HG02763 (cell line): ENCODE data around the gene EXD3.
"Not testable (repeated sequence)": the region's sequence is repeated elsewhere in the genome, so short reads cannot be mapped to it uniquely, and the experiment has no call there.

ENCODE experiments used
- ATAC-seq: cut with Tn5 transposase; IDR thresholded peaks from one replicate; pipeline ENCODE4 v1.9.1; 2021; ENCODE audit warnings: mild to moderate bottlenecking, moderate library complexity; ENCODE audit not compliant: unreplicated experiment

EXD3 gene

GRCh38 chr9:137348769-137349470 is 74.0 kb downstream of the EXD3 start:
- ATAC-seq: no peak

DNA sequence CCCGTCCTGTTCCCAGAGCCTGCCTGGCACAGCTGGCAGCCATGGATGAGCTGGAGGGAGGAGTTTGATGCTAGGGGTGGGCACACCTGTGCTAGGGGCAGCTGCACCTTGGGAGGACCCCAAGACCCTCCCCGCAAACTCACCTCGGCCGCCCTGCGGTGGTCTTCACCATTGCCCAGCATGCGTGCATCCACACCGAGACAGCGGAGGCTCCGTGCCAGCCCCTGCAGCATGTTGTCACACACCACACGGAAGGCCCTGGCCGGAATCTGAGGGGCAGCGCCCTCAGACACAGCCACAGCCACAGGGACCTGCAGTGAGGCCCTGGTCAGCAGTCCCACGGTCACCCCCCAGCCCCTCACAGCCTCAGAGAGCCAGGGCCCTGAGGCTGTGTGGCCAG is 75.0 kb downstream of the EXD3 start:
- ATAC-seq: no peak

GRCh38 chr9:137342482-137342881 is 80.5 kb downstream of the EXD3 start:
- ATAC-seq: no peak

DNA sequence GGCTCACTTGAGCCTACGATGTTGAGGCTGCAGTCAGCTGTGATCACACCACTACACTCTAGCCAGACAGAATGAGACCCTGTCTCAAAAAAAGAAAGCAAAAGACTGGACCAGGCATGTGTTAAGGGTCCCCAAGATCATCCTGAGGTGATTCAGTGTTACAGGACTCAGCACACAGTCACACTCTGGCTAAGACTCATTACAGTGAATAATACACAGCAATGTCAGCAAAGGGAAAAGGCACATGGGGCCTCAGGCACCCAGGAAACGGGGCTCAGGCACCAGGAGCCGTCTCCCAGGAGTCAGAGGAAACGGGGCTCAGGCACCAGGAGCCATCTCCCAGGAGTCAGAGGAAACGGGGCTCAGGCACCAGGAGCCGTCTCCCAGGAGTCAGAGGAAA is 81.7 kb downstream of the EXD3 start:
- ATAC-seq: no peak

GRCh38 chr9:137339908-137340462 is 83.0 kb downstream of the EXD3 start:
- not testable (repeated sequence) for ATAC-seq

DNA sequence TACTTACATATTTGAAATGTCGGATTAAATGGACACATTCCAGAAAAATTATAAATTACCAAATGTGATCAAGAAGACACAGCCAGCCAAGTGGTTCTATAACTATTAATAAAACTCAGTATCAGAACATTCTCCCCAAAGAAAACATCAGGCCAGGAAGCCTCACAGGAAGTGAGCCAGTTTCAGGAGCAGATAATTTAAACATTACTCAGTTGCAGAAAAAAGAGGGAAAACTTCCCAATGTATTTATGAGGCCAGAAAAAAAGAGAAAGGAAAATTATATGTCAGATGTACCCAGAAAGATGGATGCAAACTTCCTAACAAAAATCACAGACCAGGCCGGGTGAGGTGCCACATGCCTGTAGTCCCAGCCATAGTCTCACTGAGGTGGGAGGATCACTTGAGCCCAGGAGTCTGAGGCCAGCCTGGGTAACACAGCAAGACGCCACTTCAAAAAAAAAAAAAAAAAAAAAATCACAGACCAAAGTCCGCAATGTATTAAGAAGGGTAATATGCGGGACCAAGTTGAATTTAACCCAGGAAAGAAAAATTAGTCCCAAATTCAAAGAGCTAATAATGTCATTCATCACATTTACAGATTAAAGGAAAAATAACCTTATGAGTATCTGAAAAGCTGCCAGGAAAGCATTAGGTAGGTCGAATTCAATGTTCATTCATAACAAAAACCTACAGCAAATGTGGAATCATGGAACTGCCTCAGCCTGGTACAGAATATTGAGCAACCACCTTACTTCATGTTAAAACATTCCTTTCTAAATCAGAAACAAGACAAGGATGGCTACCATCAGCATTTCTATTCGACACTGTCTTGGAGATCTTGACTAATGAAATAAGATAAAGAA is 83.7 kb downstream of the EXD3 start:
- ATAC-seq: no peak

DNA sequence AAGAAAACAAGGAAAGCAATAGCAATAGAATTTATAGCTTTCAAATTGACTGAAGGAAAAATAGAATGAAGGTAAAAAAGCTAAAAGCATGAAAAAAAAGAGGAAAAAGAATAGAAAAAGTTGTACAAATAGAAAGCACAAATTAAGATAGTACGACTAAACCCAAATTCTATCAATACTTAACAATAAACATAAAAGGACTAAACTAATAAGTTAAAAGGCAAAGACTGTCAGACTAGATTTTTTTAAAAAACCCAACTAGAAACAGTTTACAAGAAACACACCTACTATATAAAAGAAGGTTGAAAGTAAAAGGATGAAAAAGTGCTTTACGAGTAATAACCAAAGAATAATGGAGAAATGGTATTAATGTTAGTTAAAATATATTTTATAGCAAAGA is 86.2 kb downstream of the EXD3 start:
- no peak for ATAC-seq

DNA sequence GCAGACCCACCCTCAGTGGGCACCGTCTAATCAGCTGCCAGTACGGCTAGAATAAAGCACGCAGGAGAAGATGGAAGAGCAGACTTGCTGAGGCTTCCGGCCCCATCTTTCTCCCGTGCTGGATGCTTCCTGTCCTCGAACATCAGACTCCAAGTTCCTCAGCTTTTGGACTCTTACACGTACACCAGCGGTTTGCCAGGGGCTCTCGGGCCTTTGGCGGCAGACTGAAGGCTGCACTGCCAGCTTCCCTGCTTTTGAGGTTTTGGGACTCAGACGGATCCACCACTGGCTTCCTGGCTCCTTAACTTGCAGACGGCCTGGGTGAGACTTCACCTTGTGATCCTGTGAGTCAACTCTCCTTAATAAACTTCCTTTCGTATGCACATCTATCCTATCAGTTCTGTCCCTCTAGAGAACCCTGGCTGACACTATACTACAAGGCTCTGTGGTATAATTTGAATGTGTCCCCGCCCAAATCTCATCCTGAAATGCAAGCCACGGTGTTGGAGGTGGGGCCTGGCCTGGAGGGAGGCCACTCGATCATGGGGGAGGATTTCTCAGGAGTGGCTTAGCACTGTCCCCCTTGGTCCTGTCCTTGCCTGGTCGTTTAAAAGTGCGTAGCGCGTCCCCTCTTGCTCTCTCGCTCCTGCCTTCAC is 89.8 kb downstream of the EXD3 start:
- no peak for ATAC-seq

GRCh38 chr9:137331929-137332328 is 91.0 kb downstream of the EXD3 start:
- no peak for ATAC-seq

GRCh38 chr9:137330689-137331088 is 92.3 kb downstream of the EXD3 start:
- ATAC-seq: no peak

DNA sequence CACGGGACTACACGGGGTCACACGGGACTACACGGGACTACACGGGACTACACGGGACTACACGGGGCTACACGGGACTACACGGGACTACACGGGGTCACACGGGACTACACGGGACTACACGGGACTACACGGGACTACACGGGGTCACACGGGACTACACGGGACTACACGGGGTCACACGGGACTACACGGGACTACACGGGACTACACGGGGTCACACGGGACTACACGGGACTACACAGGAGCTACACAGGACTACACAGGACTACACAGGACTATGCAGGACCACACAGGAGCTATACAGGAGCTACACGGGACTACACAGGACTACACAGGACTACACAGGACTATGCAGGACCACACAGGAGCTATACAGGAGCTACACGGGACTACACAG is 93.4 kb downstream of the EXD3 start:
- not testable (repeated sequence) for ATAC-seq

GRCh38 chr9:137327641-137328550 is 95.1 kb downstream of the EXD3 start:
- not testable (repeated sequence) for ATAC-seq

- ATAC-seq: no peak
These were observed 96.4 kb downstream of the EXD3 start for GRCh38 chr9:137326445-137327065.

GRCh38 chr9:137325799-137326198 is 97.2 kb downstream of the EXD3 start:
- no peak for ATAC-seq

DNA sequence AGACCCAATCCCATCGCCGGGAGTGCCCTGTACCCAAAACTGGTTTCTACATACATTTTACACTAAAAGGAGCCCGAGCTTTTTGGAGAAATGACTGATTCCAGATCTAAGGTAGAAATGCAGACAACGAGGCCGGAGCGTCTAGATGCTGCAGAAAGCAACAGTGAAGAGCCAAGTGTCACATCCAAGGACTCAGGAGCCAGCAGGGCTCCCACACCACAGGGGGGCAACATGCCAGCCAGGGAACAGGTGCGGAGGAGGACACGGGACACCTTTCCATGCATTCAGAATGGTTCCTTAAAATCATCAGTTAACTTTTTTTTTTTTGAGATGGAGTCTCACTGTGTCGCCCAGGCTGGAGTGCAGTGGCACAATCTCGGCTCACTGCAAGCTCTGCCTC is 97.8 kb downstream of the EXD3 start:
- no peak for ATAC-seq

DNA sequence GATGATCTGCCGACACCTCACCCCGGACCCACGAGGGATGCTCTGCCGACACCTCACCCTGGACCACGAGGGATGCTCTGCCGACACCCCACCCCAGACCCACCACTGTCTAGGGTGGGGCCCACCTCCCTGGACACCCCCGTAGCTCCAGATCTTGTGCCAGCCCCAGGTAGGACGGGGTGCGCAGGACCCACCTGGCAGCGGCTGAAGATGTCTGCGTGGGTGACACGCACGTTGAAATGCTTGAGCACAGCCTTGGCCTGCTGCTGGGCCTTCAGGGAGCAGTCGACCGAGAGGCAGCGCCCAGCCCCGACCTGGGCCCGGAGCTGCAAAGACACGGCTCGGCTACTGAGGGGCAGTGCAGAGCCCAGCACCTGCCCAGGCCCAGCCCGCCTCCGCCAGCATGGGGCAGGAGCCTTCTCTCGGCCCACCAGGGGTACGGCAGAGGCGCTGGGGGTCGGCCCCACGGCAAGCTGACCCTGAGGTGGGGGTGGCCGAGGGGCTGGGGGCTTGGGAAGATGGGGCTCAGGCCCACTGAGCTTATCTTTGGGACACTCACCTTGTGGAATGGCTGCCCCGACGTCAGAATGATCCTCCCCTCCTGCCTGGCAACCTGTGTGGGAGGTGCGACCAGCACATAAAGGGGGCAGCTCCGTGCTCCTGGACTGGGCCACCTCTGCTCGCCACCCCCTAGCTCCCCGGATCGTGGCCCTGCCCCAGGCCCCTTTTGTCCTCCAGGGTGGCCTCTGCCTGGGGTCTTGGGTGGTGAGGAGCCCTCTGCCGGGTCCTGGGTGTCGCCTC is 99.2 kb downstream of the EXD3 start:
- ATAC-seq: no peak

DNA sequence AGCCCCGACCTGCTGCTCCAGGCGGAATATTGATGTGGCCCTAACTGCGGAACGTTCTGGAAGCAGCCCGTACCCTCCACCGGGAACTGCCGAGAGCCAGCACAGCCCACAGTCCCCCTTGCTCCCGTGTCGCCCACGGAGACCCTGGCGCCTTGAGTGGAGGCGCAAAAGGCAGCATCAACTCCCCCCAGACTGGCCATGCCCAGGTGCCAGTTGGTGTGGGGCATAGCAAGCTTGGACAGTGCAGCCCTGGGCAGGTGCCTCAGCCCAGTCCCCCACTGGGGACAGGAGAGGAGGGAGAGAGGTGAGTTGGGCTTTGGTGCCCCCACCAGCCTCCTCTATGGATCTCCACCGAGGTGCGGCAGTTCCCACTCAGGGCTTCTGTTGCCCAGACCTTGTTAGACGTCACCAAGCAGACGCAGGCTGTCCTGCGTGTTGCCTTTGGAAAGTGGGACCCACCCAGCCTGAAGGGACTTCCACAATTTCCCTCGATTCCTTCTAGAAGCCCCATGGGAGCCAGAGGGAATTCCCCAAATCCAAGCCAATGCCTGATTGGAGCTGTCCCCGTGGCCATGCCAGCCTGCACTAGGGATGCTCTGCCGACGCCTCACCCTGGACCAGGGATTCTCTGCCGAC is 101.1 kb downstream of the EXD3 start:
- ATAC-seq: no peak

GRCh38 chr9:137320555-137321384 is 102.2 kb downstream of the EXD3 start:
- ATAC-seq: no peak
